ENCODE data around the gene SASH1.
"Not testable (repeated sequence)": the region's sequence is repeated elsewhere in the genome, so short reads cannot be mapped to it uniquely, and the experiment has no call there.

DNA sequence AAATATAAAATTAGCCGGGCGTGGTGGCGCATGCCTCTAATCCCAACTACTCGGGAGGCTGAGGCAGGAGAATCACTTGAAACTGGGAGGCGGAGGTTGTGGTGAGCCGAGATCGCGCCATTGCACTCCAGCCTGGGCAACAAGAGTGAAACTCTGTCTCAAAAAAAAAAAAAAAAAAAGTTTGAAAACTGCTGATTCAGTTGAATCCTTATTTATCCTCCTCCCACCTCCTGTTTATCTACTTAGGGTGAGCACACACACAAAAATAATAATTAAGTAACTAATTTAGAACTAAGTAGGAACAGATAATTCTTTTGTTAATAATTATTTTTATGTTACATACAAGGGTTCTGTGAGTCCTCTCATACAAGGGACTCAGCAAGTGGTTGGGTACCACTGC lies 49.5 kb downstream of the SASH1 start:
- TF ChIP-seq, protein P1, sequence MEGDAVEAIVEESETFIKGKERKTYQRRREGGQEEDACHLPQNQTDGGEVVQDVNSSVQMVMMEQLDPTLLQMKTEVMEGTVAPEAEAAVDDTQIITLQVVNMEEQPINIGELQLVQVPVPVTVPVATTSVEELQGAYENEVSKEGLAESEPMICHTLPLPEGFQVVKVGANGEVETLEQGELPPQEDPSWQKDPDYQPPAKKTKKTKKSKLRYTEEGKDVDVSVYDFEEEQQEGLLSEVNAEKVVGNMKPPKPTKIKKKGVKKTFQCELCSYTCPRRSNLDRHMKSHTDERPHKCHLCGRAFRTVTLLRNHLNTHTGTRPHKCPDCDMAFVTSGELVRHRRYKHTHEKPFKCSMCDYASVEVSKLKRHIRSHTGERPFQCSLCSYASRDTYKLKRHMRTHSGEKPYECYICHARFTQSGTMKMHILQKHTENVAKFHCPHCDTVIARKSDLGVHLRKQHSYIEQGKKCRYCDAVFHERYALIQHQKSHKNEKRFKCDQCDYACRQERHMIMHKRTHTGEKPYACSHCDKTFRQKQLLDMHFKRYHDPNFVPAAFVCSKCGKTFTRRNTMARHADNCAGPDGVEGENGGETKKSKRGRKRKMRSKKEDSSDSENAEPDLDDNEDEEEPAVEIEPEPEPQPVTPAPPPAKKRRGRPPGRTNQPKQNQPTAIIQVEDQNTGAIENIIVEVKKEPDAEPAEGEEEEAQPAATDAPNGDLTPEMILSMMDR (IDR thresholded peaks at IDR 0.05), result not testable (repeated sequence)
- not testable (repeated sequence) for TF ChIP-seq POLR2A (IDR thresholded peaks at IDR 0.05)

Data from heart left ventricle (tissue), 13 donors.